K562 (cell line): ENCODE measurements around the gene STX1B. TPM values are rescaled to one million over a fixed set of nuclear protein-coding genes. Genes with fewer than 3 reads are reported as not detected.

Experiments used
- ATF3 ChIP-seq, 2 experiments: fragments of 450-650 bp in 1 of 2; sonication (generic) in 1 of 2; formaldehyde crosslinking in 1 of 2; IDR thresholded peaks in 1 of 2; conservative IDR thresholded peaks in 1 of 2; 2 replicates each; pipeline versions ENCODE4 v1.6.1 to v1.8.1; 2016 to 2023; ENCODE audit warnings: mild to moderate bottlenecking in 2 of 2, moderate library complexity in 2 of 2, inconsistent platforms in 1 of 2, missing genetic modification reagents in 1 of 2
- CCAR2 ChIP-seq: fragments of 200-400 bp; formaldehyde crosslinking; IDR thresholded peaks from 2 replicates; pipeline ENCODE4 v1.6.1; 2017; ENCODE audit warnings: mild to moderate bottlenecking, low read depth, low read length
- ILK ChIP-seq: fragments of 450-650 bp; IDR thresholded peaks from 2 replicates; pipeline ENCODE4 v1.6.1; 2016; ENCODE audit warnings: missing genetic modification characterization, low read depth, mild to moderate bottlenecking, missing compliant biosample characterization, moderate library complexity, borderline replicate concordance
- KAT7 ChIP-seq: sonication (generic); formaldehyde crosslinking; IDR thresholded peaks from 2 replicates; pipeline ENCODE4 v1.8.0; 2022; ENCODE audit warnings: missing genetic modification reagents, mild to moderate bottlenecking, borderline replicate concordance
- SAFB ChIP-seq: fragments of 200-400 bp; formaldehyde crosslinking; IDR thresholded peaks from 2 replicates; pipeline ENCODE4 v1.6.1; 2017; ENCODE audit warnings: low read depth, low read length, borderline replicate concordance
- THRB ChIP-seq: fragments of 450-650 bp; formaldehyde crosslinking; conservative IDR thresholded peaks from 2 replicates; pipeline ENCODE4 v1.4.0; 2022; ENCODE audit warnings: mild to moderate bottlenecking, missing genetic modification characterization
- polyA plus RNA-seq, 8 experiments: library from polyadenylated mRNA; depleted of rRNA in 4 of 8; stranded (reverse) in 5 of 8; unstranded in 3 of 8; fragments of >200 nt; fragmentation: Nextera tagmentation in 2 of 8; fragmentation: Illumina TruSeq in 1 of 8; extraction: Ambion mirVana in 2 of 8; extraction: Trizol in 1 of 8; gene quantifications; 2 replicates each; pipeline versions ENCODE4 v1.2.1 to v1.2.3, GENCODE V29; 2011 to 2014; ENCODE audit warnings: inconsistent platforms in 1 of 8, missing spikeins in 1 of 8
- total RNA-seq, 7 experiments: library from RNA; depleted of rRNA in 6 of 7; stranded (reverse); fragments of >200 nt in 6 of 7; fragmentation: Illumina TruSeq in 2 of 7; extraction: Trizol in 2 of 7; gene quantifications; 2 replicates each; pipeline versions ENCODE4 v1.2.1 to v1.2.3, GENCODE V29; 2011 to 2021; ENCODE audit warnings: low replicate concordance in 1 of 7
- TF ChIP-seq, protein P1 (sequence below): sonication (generic); formaldehyde crosslinking; IDR thresholded peaks from 2 replicates; pipeline ENCODE4 v1.8.1; 2023; ENCODE audit warnings: missing genetic modification reagents, mild to moderate bottlenecking, borderline replicate concordance
- TF ChIP-seq, protein P2 (sequence below), 2 experiments: fragments of 450-650 bp; formaldehyde crosslinking in 1 of 2; IDR thresholded peaks; 2 replicates each; pipeline versions ENCODE4 v1.4.0 to v1.6.1; 2014 to 2020; ENCODE audit warnings: mild to moderate bottlenecking in 2 of 2, borderline replicate concordance in 1 of 2, low read depth in 1 of 2
- TF ChIP-seq, protein P3 (sequence below): sonication (generic); formaldehyde crosslinking; IDR thresholded peaks from 2 replicates; pipeline ENCODE4 v1.5.0; 2020; ENCODE audit warnings: missing genetic modification reagents

STX1B gene
- total and polyA plus RNA-seq, 9 of the 15 experiments (the other 6 are each of a cell fraction or from before 2014, with no cell fraction given): 0.07 to 2.5 (median 0.86) TPM

- TF ChIP-seq, protein P1, sequence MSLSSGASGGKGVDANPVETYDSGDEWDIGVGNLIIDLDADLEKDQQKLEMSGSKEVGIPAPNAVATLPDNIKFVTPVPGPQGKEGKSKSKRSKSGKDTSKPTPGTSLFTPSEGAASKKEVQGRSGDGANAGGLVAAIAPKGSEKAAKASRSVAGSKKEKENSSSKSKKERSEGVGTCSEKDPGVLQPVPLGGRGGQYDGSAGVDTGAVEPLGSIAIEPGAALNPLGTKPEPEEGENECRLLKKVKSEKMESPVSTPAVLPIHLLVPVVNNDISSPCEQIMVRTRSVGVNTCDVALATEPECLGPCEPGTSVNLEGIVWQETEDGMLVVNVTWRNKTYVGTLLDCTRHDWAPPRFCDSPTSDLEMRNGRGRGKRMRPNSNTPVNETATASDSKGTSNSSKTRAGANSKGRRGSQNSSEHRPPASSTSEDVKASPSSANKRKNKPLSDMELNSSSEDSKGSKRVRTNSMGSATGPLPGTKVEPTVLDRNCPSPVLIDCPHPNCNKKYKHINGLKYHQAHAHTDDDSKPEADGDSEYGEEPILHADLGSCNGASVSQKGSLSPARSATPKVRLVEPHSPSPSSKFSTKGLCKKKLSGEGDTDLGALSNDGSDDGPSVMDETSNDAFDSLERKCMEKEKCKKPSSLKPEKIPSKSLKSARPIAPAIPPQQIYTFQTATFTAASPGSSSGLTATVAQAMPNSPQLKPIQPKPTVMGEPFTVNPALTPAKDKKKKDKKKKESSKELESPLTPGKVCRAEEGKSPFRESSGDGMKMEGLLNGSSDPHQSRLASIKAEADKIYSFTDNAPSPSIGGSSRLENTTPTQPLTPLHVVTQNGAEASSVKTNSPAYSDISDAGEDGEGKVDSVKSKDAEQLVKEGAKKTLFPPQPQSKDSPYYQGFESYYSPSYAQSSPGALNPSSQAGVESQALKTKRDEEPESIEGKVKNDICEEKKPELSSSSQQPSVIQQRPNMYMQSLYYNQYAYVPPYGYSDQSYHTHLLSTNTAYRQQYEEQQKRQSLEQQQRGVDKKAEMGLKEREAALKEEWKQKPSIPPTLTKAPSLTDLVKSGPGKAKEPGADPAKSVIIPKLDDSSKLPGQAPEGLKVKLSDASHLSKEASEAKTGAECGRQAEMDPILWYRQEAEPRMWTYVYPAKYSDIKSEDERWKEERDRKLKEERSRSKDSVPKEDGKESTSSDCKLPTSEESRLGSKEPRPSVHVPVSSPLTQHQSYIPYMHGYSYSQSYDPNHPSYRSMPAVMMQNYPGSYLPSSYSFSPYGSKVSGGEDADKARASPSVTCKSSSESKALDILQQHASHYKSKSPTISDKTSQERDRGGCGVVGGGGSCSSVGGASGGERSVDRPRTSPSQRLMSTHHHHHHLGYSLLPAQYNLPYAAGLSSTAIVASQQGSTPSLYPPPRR (CRISPR knock-in tag): no peak
- TF ChIP-seq KAT7 (CRISPR knock-in tag) (no peak), THRB (CRISPR knock-in tag) (no peak), ATF3 (IDR thresholded peaks at IDR 0.05) (no peak), ATF3 (CRISPR knock-in tag; conservative IDR thresholded peaks at IDR 0.05) (no peak), SAFB (no peak), CCAR2 (no peak), ILK (tag) (no peak)
- TF ChIP-seq, protein P2, sequence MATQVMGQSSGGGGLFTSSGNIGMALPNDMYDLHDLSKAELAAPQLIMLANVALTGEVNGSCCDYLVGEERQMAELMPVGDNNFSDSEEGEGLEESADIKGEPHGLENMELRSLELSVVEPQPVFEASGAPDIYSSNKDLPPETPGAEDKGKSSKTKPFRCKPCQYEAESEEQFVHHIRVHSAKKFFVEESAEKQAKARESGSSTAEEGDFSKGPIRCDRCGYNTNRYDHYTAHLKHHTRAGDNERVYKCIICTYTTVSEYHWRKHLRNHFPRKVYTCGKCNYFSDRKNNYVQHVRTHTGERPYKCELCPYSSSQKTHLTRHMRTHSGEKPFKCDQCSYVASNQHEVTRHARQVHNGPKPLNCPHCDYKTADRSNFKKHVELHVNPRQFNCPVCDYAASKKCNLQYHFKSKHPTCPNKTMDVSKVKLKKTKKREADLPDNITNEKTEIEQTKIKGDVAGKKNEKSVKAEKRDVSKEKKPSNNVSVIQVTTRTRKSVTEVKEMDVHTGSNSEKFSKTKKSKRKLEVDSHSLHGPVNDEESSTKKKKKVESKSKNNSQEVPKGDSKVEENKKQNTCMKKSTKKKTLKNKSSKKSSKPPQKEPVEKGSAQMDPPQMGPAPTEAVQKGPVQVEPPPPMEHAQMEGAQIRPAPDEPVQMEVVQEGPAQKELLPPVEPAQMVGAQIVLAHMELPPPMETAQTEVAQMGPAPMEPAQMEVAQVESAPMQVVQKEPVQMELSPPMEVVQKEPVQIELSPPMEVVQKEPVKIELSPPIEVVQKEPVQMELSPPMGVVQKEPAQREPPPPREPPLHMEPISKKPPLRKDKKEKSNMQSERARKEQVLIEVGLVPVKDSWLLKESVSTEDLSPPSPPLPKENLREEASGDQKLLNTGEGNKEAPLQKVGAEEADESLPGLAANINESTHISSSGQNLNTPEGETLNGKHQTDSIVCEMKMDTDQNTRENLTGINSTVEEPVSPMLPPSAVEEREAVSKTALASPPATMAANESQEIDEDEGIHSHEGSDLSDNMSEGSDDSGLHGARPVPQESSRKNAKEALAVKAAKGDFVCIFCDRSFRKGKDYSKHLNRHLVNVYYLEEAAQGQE (IDR thresholded peaks at IDR 0.05; ENCODE audit: borderline replicate concordance): no peak
- TF ChIP-seq, protein P2 (CRISPR knock-in tag; IDR thresholded peaks at IDR 0.05; ENCODE audit: low read depth): no peak
- TF ChIP-seq, protein P3, sequence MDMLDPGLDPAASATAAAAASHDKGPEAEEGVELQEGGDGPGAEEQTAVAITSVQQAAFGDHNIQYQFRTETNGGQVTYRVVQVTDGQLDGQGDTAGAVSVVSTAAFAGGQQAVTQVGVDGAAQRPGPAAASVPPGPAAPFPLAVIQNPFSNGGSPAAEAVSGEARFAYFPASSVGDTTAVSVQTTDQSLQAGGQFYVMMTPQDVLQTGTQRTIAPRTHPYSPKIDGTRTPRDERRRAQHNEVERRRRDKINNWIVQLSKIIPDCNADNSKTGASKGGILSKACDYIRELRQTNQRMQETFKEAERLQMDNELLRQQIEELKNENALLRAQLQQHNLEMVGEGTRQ (CRISPR knock-in tag): no peak
Observed at GRCh38 chr16:30953511-30954124, 56.8 kb downstream of the STX1B start (continued).
